HG03439 (cell line): Measurements from ENCODE around the gene PAGE4.

Experiments
- ATAC-seq: cut with Tn5 transposase; IDR thresholded peaks from one replicate; pipeline ENCODE4 v1.9.1; 2021; ENCODE audit warnings: mild to moderate bottlenecking, moderate library complexity; ENCODE audit not compliant: unreplicated experiment

PAGE4 gene

DNA sequence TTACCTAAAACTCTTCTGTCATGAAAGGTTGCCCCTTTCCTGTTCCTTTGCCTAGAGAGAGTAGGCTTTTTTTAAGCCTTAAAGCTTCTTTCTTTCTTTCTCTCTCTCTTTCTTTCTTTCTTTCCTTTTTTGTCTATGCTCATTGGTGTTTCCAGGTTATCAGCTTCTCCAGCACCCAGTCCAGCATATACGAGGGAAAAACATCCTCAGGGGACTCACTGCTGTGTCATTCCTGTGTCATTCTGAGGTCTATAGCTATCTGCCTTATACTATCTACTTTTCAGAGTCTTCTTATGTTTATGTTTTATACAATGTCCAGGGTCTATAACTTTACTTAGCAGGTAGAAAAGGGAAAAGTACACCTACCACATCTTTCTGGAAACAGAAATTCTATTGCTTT is 39.6 kb downstream of the PAGE4 start:
- ATAC-seq = no peak

DNA sequence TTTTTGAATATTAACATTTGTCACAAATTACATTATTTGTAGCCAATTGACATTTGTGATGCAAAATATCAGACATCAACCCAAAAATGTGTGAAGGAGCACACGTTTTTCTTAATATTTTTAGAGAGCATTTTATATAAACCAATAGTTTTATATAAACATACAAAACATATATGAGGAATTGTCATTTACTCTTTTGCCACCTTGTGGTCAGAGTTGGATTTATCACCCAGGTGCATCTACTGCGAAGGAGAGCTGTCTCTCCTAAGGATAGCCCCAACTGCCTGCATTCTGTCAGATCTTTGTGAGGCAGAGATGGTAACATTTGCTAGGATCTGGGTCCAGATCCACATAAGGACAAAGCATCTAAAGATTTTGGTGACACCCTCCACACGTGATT is 47.6 kb downstream of the PAGE4 start:
- ATAC-seq = no peak

GRCh38 chrX:49877397-49878101 is 48.4 kb downstream of the PAGE4 start:
- ATAC-seq = no peak

- no peak for ATAC-seq
Measured at GRCh38 chrX:49878128-49878833, 49.2 kb downstream of the PAGE4 start.

DNA sequence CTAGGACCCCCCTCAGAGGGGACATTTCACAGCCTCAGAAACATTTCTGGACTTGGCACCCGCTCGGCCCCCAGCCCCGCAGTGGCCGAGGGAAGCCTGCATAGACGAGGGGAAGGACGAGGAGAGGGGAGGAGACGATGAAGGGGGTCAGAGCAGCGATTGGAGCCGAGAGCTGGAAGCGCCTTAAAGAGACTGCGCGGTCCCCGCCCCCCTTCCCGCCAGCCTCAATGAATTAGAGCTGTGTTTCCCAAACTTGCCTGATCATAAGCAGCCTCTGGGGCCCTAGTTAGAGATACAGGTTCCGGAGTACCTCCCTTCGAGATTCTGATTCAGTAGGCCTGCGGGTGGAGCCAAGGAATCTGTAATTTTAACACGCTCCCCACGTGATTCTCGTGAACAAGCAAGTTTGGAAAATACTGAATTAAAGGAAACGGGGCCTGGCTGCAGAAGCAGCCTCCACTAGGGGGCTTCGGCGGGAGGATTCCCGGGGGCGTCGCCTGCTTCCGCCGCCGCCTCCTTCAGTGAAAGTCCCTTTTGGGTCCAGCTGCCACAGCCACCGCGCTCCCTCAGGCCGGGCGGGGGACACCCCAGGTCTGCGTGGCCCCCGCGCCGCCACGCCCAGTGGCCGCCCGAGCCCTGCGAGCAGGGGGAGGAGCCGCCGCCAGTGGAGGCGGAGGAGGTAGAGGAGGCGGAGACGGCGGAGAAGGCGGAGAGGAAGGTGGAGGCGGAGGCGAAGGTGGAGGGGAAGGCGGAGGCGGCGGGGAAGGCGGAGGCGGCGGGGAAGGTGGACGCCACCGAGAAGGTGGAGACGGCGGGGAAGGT is 49.9 kb downstream of the PAGE4 start, which contains the start of gene USP27X:
Gene USP27X (plus strand): TSS at position 651 of the 822 bp plus-strand sequence. CDS start 824 bp downstream, outside the sequence.
- peak; percentile 90 for ATAC-seq

- no peak for ATAC-seq
Measured at GRCh38 chrX:49879656-49880277, 50.7 kb downstream of the PAGE4 start.

DNA sequence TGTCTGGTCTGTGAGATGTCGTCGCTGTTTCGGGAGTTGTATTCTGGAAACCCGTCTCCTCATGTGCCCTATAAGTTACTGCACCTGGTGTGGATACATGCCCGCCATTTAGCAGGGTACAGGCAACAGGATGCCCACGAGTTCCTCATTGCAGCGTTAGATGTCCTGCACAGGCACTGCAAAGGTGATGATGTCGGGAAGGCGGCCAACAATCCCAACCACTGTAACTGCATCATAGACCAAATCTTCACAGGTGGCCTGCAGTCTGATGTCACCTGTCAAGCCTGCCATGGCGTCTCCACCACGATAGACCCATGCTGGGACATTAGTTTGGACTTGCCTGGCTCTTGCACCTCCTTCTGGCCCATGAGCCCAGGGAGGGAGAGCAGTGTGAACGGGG is 51.6 kb downstream of the PAGE4 start:
- no peak for ATAC-seq
